Measurements from ENCODE around the gene TUG1. TPM values are rescaled to one million over a fixed set of nuclear protein-coding genes. Genes with fewer than 3 reads are reported as not detected.

The TUG1 gene
- total and polyA plus RNA-seq, 10 of the 15 experiments (the other 5 are each of a cell fraction or from before 2014, with no cell fraction given) = 19.3 to 116 (median 54.9) TPM

DNA sequence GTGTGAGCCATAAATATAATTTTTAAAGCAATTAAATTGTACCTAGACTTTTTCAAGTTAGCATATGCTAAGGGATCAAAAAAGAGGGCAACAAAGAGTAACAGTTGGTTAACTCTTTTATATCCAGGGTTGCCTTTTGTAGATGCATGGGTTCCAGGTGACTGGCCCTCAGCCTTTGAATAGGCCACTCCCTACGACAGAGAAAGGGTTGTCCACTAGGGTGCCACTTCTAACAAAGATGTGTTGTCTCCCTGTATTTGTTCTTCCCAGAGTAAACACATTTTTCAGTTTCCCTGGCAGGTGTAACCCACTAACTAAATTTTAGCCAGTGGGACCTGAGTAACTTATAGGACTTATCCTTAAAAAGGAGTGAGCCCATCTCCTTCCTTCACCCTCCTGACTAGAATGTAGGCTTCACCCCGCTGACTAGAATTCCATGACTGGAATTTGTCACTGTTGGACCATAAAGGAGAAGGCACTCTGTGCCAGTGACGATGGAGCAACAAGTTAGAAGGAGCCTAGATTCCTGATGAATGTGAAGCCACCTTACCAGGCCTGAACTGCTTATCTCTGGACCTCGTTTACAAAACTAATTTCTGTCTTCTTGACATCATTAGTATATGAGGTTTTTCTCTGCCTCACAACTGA lies 16.6 kb downstream of the TUG1 start:
- no peak overlapping the region for H3K4me2 ChIP-seq (ENCODE audit: control insufficient read depth, insufficient read depth)
- H4K20me1 ChIP-seq (ENCODE audit: control insufficient read depth, insufficient read depth) = no peaks in the 10 kb centered on the region
- H3K27ac ChIP-seq (ENCODE audit: control insufficient read depth, insufficient read depth) = no peak overlapping the region
- intact Hi-C loops (cut with micrococcal nuclease; ENCODE audit: unreplicated experiment) = no loop called here
- FAIRE-seq = no peak
- POLR2A ChIA-PET = no interaction called here
- in situ Hi-C loops (cut with MboI) = no loop called here
- no peaks in the 10 kb centered on the region; a peak in 1 of 4 replicates for H3K27me3 ChIP-seq (replicated peaks in 1 of 2; ENCODE audit: control insufficient read depth in 2 of 2, insufficient read depth in 2 of 2, low read length in 1 of 2)
- H2AFZ ChIP-seq (ENCODE audit: control insufficient read depth, low read depth, low read length) = no peak overlapping the region
- TF ChIP-seq ZNF24 (IDR thresholded peaks at IDR 0.05) = no peak
- no peak for TF ChIP-seq CHD2 (IDR thresholded peaks at IDR 0.05; ENCODE audit: borderline replicate concordance, low read depth, low read length)
- TF ChIP-seq STAT1 (conservative IDR thresholded peaks at IDR 0.05) = no peak
- BruUV-seq (replicated peaks) = no TSS peak
- ATAC-seq = no peak
- H3K79me2 ChIP-seq (ENCODE audit: control insufficient read depth, insufficient read depth, low read length) = no peaks in the 10 kb centered on the region
- H3K9me3 ChIP-seq (replicated peaks; ENCODE audit: control insufficient read depth, insufficient read depth, low read length) = no peaks in the 10 kb centered on the region
- DNase-seq (ENCODE audit: low read depth, low spot score) = no peak
- WGBS (ENCODE audit: insufficient coverage, insufficient replicate concordance, low lambda C conversion rate, missing lambda C conversion rate) = 64% methylated on average over 4 of the region's 4 CpGs
- CTCF ChIA-PET = no interaction called here
- no peaks in the 10 kb centered on the region for H3K36me3 ChIP-seq (ENCODE audit: control insufficient read depth in 2 of 2, insufficient read depth in 2 of 2, low read length in 1 of 2)
- H3K4me1 ChIP-seq (ENCODE audit: control insufficient read depth, insufficient read depth, low read length) = no peaks in the 10 kb centered on the region
- SMC1A ChIA-PET (ENCODE audit: uncharacterized antibody, unreplicated experiment) = no interaction called here
- no peak overlapping the region for H3K4me3 ChIP-seq
- RAD21 ChIA-PET (ENCODE audit: unreplicated experiment) = no interaction called here
- H3K9ac ChIP-seq (ENCODE audit: control insufficient read depth, insufficient read depth, low read length) = no peak overlapping the region

DNA sequence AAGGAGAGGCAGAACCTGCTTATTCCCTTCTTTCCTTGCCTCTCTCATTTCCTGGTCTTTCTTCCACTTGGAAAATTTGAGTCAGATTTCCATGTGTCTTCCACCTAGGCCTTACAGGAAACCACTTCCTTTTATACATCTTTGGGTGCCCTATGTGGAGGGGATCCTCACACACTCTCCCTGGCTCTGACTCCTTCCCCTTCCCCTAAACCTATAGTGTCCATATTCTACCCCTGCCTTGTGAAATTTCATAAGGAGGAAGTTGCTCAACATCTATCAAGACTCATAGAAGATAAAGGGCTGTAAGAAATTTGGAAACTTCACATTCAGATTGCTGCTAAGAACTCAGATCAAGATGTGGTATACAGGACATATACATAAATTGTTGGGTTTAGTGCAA lies 20.4 kb downstream of the TUG1 start:
- ChIA-PET SMC1A (ENCODE audit: uncharacterized antibody, unreplicated experiment) (no interaction called here), CTCF (no interaction called here), POLR2A (no interaction called here), RAD21 (ENCODE audit: unreplicated experiment) (no interaction called here)
- Histone ChIP-seq H3K4me2 (ENCODE audit: control insufficient read depth, insufficient read depth) (no peak overlapping the region), H3K9me3 (replicated peaks; ENCODE audit: control insufficient read depth, insufficient read depth, low read length) (no peaks in the 10 kb centered on the region; the same call in 2 of the 3 replicates), H3K9ac (ENCODE audit: control insufficient read depth, insufficient read depth, low read length) (no peak overlapping the region), H3K79me2 (ENCODE audit: control insufficient read depth, insufficient read depth, low read length) (no peaks in the 10 kb centered on the region), H3K27me3 (replicated peaks in 1 of 2; ENCODE audit: control insufficient read depth in 2 of 2, insufficient read depth in 2 of 2, low read length in 1 of 2) (no peaks in the 10 kb centered on the region; a peak in 1 of 4 replicates), H4K20me1 (ENCODE audit: control insufficient read depth, insufficient read depth) (no peaks in the 10 kb centered on the region), H3K27ac (ENCODE audit: control insufficient read depth, insufficient read depth) (no peak overlapping the region), H3K36me3 (ENCODE audit: control insufficient read depth in 2 of 2, insufficient read depth in 2 of 2, low read length in 1 of 2) (no peaks in the 10 kb centered on the region), H3K4me1 (ENCODE audit: control insufficient read depth, insufficient read depth, low read length) (no peaks in the 10 kb centered on the region), H3K4me3 (no peak overlapping the region), H2AFZ (ENCODE audit: control insufficient read depth, low read depth, low read length) (no peak overlapping the region)
- in situ Hi-C loops (cut with MboI) = no loop called here
- DNase-seq (ENCODE audit: low read depth, low spot score) (no peak), FAIRE-seq (no peak), ATAC-seq (no peak)
- intact Hi-C loops (cut with micrococcal nuclease; ENCODE audit: unreplicated experiment) = no loop called here
- no TSS peak for BruUV-seq (replicated peaks)
- TF ChIP-seq MEF2B (IDR thresholded peaks at IDR 0.05; ENCODE audit: partially characterized antibody, poor library complexity, severe bottlenecking) (no peak), ZNF24 (IDR thresholded peaks at IDR 0.05) (no peak), NFYA (IDR thresholded peaks at IDR 0.05; ENCODE audit: borderline replicate concordance, low read depth, low read length) (no peak), ZNF384 (IDR thresholded peaks at IDR 0.05; ENCODE audit: borderline replicate concordance, low read depth, low read length) (no peak), ZNF622 (IDR thresholded peaks at IDR 0.05) (no peak), TCF12 (IDR thresholded peaks at IDR 0.05; ENCODE audit: low read depth, low read length) (no peak), HDAC2 (IDR thresholded peaks at IDR 0.05) (no peak), RBBP5 (conservative IDR thresholded peaks at IDR 0.05) (no peak), ESRRA (IDR thresholded peaks at IDR 0.05; ENCODE audit: low read length) (no peak), YBX1 (IDR thresholded peaks at IDR 0.05) (no peak), GATAD2B (conservative IDR thresholded peaks at IDR 0.05; ENCODE audit: low read depth) (no peak), RAD21 (IDR thresholded peaks at IDR 0.05; ENCODE audit: insufficient read depth, low read depth, low read length) (no peak), ZNF207 (IDR thresholded peaks at IDR 0.05; ENCODE audit: borderline replicate concordance) (no peak), CBX3 (IDR thresholded peaks at IDR 0.05; ENCODE audit: borderline replicate concordance, low read depth) (no peak), TAF1 (IDR thresholded peaks at IDR 0.05; ENCODE audit: borderline replicate concordance, low read depth, low read length) (no peak)
- TF ChIP-seq, protein P1, sequence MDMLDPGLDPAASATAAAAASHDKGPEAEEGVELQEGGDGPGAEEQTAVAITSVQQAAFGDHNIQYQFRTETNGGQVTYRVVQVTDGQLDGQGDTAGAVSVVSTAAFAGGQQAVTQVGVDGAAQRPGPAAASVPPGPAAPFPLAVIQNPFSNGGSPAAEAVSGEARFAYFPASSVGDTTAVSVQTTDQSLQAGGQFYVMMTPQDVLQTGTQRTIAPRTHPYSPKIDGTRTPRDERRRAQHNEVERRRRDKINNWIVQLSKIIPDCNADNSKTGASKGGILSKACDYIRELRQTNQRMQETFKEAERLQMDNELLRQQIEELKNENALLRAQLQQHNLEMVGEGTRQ (IDR thresholded peaks at IDR 0.05; ENCODE audit: borderline replicate concordance, low read depth, low read length) = no peak
